ENCODE data around the gene TAS2R19.
"Not testable (repeated sequence)": the region's sequence is repeated elsewhere in the genome, so short reads cannot be mapped to it uniquely, and the experiment has no call there.

TAS2R19 gene

GRCh38 chr12:11022520-11022919 is at the start of gene TAS2R19:
TAS2R19 (minus strand) TSS chr12:11022620; CDS start chr12:11022571, 49 bp downstream.
- Histone ChIP-seq H3K9me3 (ENCODE audit: control insufficient read depth, insufficient read depth, low read length) (no peaks in the 10 kb centered on the region), H3K9ac (ENCODE audit: low read depth, low read length) (no peak within 1 kb of the TSS), H3K36me3 (ENCODE audit: insufficient read depth, low read length) (no peaks in the 10 kb centered on the region), H3K4me1 (ENCODE audit: insufficient read depth, low read length) (no peaks in the 10 kb centered on the region)

- H3K9me3 ChIP-seq (ENCODE audit: control insufficient read depth, insufficient read depth, low read length): no peaks in the 10 kb centered on the region
- H3K4me1 ChIP-seq (ENCODE audit: insufficient read depth, low read length): peaks cover 3% of the 10 kb centered on the region; the same call in 1 of the 2 replicates
- no peak overlapping the region for H3K9ac ChIP-seq (ENCODE audit: low read depth, low read length)
- no peaks in the 10 kb centered on the region for H3K36me3 ChIP-seq (ENCODE audit: insufficient read depth, low read length)
Observed at GRCh38 chr12:11071414-11071813, 49.0 kb upstream of the TAS2R19 start.

- H3K4me1 ChIP-seq (ENCODE audit: insufficient read depth, low read length): peaks cover 3% of the 10 kb centered on the region; the same call in 1 of the 2 replicates
- H3K36me3 ChIP-seq (ENCODE audit: insufficient read depth, low read length): no peaks in the 10 kb centered on the region
- no peaks in the 10 kb centered on the region for H3K9me3 ChIP-seq (ENCODE audit: control insufficient read depth, insufficient read depth, low read length)
- H3K9ac ChIP-seq (ENCODE audit: low read depth, low read length): no peak overlapping the region
Observed at GRCh38 chr12:11070999-11071398, 48.6 kb upstream of the TAS2R19 start.

GRCh38 chr12:11069854-11070365 is 47.5 kb upstream of the TAS2R19 start:
- H3K9ac ChIP-seq (ENCODE audit: low read depth, low read length): no peak overlapping the region
- no peaks in the 10 kb centered on the region for H3K36me3 ChIP-seq (ENCODE audit: insufficient read depth, low read length)
- no peaks in the 10 kb centered on the region for H3K9me3 ChIP-seq (ENCODE audit: control insufficient read depth, insufficient read depth, low read length)
- H3K4me1 ChIP-seq (ENCODE audit: insufficient read depth, low read length): peaks cover 3% of the 10 kb centered on the region; the same call in 1 of the 2 replicates

GRCh38 chr12:11067514-11067913 is 45.1 kb upstream of the TAS2R19 start:
- H3K4me1 ChIP-seq (ENCODE audit: insufficient read depth, low read length): peaks cover 3% of the 10 kb centered on the region; the same call in 1 of the 2 replicates
- no peaks in the 10 kb centered on the region for H3K9me3 ChIP-seq (ENCODE audit: control insufficient read depth, insufficient read depth, low read length)

GRCh38 chr12:11062194-11062593 is 39.8 kb upstream of the TAS2R19 start, which contains the start of gene TAS2R46:
TAS2R46 (minus strand) TSS chr12:11062294; CDS start chr12:11062294, 0 bp downstream.
- not testable (repeated sequence) for H3K9me3 ChIP-seq (ENCODE audit: control insufficient read depth, insufficient read depth, low read length); H3K9ac ChIP-seq (ENCODE audit: low read depth, low read length); H3K36me3 ChIP-seq (ENCODE audit: insufficient read depth, low read length); H3K4me1 ChIP-seq (ENCODE audit: insufficient read depth, low read length)

More at GRCh38 chr12:11067514-11067913, 45.1 kb upstream of the TAS2R19 start:
- Histone ChIP-seq H3K9ac (ENCODE audit: low read depth, low read length) (no peak overlapping the region), H3K36me3 (ENCODE audit: insufficient read depth, low read length) (no peaks in the 10 kb centered on the region)

GRCh38 chr12:11059784-11060183 is 37.4 kb upstream of the TAS2R19 start:
- Histone ChIP-seq H3K9me3 (ENCODE audit: control insufficient read depth, insufficient read depth, low read length) (no peaks in the 10 kb centered on the region), H3K4me1 (ENCODE audit: insufficient read depth, low read length) (no peaks in the 10 kb centered on the region), H3K36me3 (ENCODE audit: insufficient read depth, low read length) (no peaks in the 10 kb centered on the region), H3K9ac (ENCODE audit: low read depth, low read length) (no peak overlapping the region)

GRCh38 chr12:11059041-11059440 is 36.6 kb upstream of the TAS2R19 start:
- no peaks in the 10 kb centered on the region for H3K36me3 ChIP-seq (ENCODE audit: insufficient read depth, low read length)
- no peaks in the 10 kb centered on the region for H3K9me3 ChIP-seq (ENCODE audit: control insufficient read depth, insufficient read depth, low read length)
- H3K9ac ChIP-seq (ENCODE audit: low read depth, low read length): no peak overlapping the region
- H3K4me1 ChIP-seq (ENCODE audit: insufficient read depth, low read length): no peaks in the 10 kb centered on the region

GRCh38 chr12:11055306-11055705 is 32.9 kb upstream of the TAS2R19 start:
- Histone ChIP-seq H3K36me3 (ENCODE audit: insufficient read depth, low read length) (peaks cover 3% of the 10 kb centered on the region; the same call in 1 of the 2 replicates), H3K9ac (ENCODE audit: low read depth, low read length) (no peak overlapping the region), H3K4me1 (ENCODE audit: insufficient read depth, low read length) (no peaks in the 10 kb centered on the region), H3K9me3 (ENCODE audit: control insufficient read depth, insufficient read depth, low read length) (peaks cover 9% of the 10 kb centered on the region; the same call in 1 of the 2 replicates)

GRCh38 chr12:11049806-11050531 is 27.5 kb upstream of the TAS2R19 start:
- not testable (repeated sequence) for H3K9ac ChIP-seq (ENCODE audit: low read depth, low read length); H3K36me3 ChIP-seq (ENCODE audit: insufficient read depth, low read length); H3K9me3 ChIP-seq (ENCODE audit: control insufficient read depth, insufficient read depth, low read length); H3K4me1 ChIP-seq (ENCODE audit: insufficient read depth, low read length)

GRCh38 chr12:11041366-11041765 is 18.9 kb upstream of the TAS2R19 start:
- not testable (repeated sequence) for H3K9ac ChIP-seq (ENCODE audit: low read depth, low read length); H3K9me3 ChIP-seq (ENCODE audit: control insufficient read depth, insufficient read depth, low read length); H3K36me3 ChIP-seq (ENCODE audit: insufficient read depth, low read length)

GRCh38 chr12:11040162-11040561 is 17.7 kb upstream of the TAS2R19 start:
- H3K9ac ChIP-seq (ENCODE audit: low read depth, low read length): no peak overlapping the region
- H3K36me3 ChIP-seq (ENCODE audit: insufficient read depth, low read length): no peaks in the 10 kb centered on the region
- no peaks in the 10 kb centered on the region for H3K9me3 ChIP-seq (ENCODE audit: control insufficient read depth, insufficient read depth, low read length)
- no peaks in the 10 kb centered on the region for H3K4me1 ChIP-seq (ENCODE audit: insufficient read depth, low read length)

More at GRCh38 chr12:11041366-11041765, 18.9 kb upstream of the TAS2R19 start:
- not testable (repeated sequence) for H3K4me1 ChIP-seq (ENCODE audit: insufficient read depth, low read length)

- H3K9me3 ChIP-seq (ENCODE audit: control insufficient read depth, insufficient read depth, low read length): no peaks in the 10 kb centered on the region
- H3K4me1 ChIP-seq (ENCODE audit: insufficient read depth, low read length): no peaks in the 10 kb centered on the region
- H3K36me3 ChIP-seq (ENCODE audit: insufficient read depth, low read length): no peaks in the 10 kb centered on the region
- no peak overlapping the region for H3K9ac ChIP-seq (ENCODE audit: low read depth, low read length)
Observed at GRCh38 chr12:11039171-11039570, 16.8 kb upstream of the TAS2R19 start.

- H3K4me1 ChIP-seq (ENCODE audit: insufficient read depth, low read length); H3K9me3 ChIP-seq (ENCODE audit: control insufficient read depth, insufficient read depth, low read length); H3K9ac ChIP-seq (ENCODE audit: low read depth, low read length); H3K36me3 ChIP-seq (ENCODE audit: insufficient read depth, low read length): not testable (repeated sequence)
Observed at GRCh38 chr12:11033959-11034358, 11.5 kb upstream of the TAS2R19 start.

- Histone ChIP-seq H3K9me3 (ENCODE audit: control insufficient read depth, insufficient read depth, low read length) (no peaks in the 10 kb centered on the region), H3K4me1 (ENCODE audit: insufficient read depth, low read length) (no peaks in the 10 kb centered on the region), H3K36me3 (ENCODE audit: insufficient read depth, low read length) (no peaks in the 10 kb centered on the region), H3K9ac (ENCODE audit: low read depth, low read length) (no peak within 1 kb of the TSS)
Observed at GRCh38 chr12:11031307-11031706, 8.9 kb upstream of the TAS2R19 start, which contains the start of gene TAS2R31. TAS2R31 (minus strand) TSS chr12:11031407; CDS start chr12:11031335, 72 bp downstream.

All from ES-I3 (cell line).